ENCODE measurements around the gene KIAA1755.

Gene KIAA1755

GRCh38 chr20:38221119-38221589, 39.4 kb downstream of the KIAA1755 start:
- Histone ChIP-seq H2AFZ (ENCODE audit: low read length) (peak overlapping the region; percentile 66), H3K27me3 (ENCODE audit: insufficient read depth, low read length, poor library complexity, severe bottlenecking) (no peaks in the 10 kb centered on the region), H3K4me2 (ENCODE audit: low read depth, low read length, poor library complexity, severe bottlenecking) (peak overlapping the region; percentile 44), H3K9me2 (replicated peaks; ENCODE audit: low read depth, low read length) (no peaks in the 10 kb centered on the region), H3K9ac (ENCODE audit: low read depth, low read length, poor library complexity, severe bottlenecking) (no peak overlapping the region), H3K4me3 (ENCODE audit: low read length, poor library complexity, severe bottlenecking) (peak overlapping the region; percentile 19), H3K79me2 (ENCODE audit: insufficient read depth, low read length) (no peaks in the 10 kb centered on the region), H3F3A (ENCODE audit: low read depth) (no peaks in the 10 kb centered on the region), H3K4me1 (ENCODE audit: insufficient read depth, low read length, poor library complexity, severe bottlenecking) (no peaks in the 10 kb centered on the region), H3K9me3 (ENCODE audit: insufficient read depth, low read depth, low read length) (no peaks in the 10 kb centered on the region), H4K20me1 (ENCODE audit: insufficient read depth, low read length, poor library complexity, severe bottlenecking) (no peaks in the 10 kb centered on the region), H3K36me3 (ENCODE audit: insufficient read depth, low read length) (no peaks in the 10 kb centered on the region)
- TF ChIP-seq EZH2phosphoT487 (IDR thresholded peaks at IDR 0.05; ENCODE audit: borderline replicate concordance) = no peak
- TF ChIP-seq CTCF (conservative IDR thresholded peaks at IDR 0.05; ENCODE audit: low read length) = peak; percentile 94

GRCh38 chr20:38220587-38221118, 39.9 kb downstream of the KIAA1755 start:
- Histone ChIP-seq H3K27me3 (ENCODE audit: insufficient read depth, low read length, poor library complexity, severe bottlenecking) (no peaks in the 10 kb centered on the region), H3K4me3 (ENCODE audit: low read length, poor library complexity, severe bottlenecking) (peak overlapping the region; percentile 19), H3K9ac (ENCODE audit: low read depth, low read length, poor library complexity, severe bottlenecking) (no peak overlapping the region), H3K4me1 (ENCODE audit: insufficient read depth, low read length, poor library complexity, severe bottlenecking) (no peaks in the 10 kb centered on the region), H3K79me2 (ENCODE audit: insufficient read depth, low read length) (no peaks in the 10 kb centered on the region), H4K20me1 (ENCODE audit: insufficient read depth, low read length, poor library complexity, severe bottlenecking) (no peaks in the 10 kb centered on the region), H3K4me2 (ENCODE audit: low read depth, low read length, poor library complexity, severe bottlenecking) (peak overlapping the region; percentile 44), H3K9me3 (ENCODE audit: insufficient read depth, low read depth, low read length) (no peaks in the 10 kb centered on the region), H2AFZ (ENCODE audit: low read length) (peak overlapping the region; percentile 66), H3F3A (ENCODE audit: low read depth) (no peaks in the 10 kb centered on the region), H3K36me3 (ENCODE audit: insufficient read depth, low read length) (no peaks in the 10 kb centered on the region), H3K9me2 (replicated peaks; ENCODE audit: low read depth, low read length) (no peaks in the 10 kb centered on the region)
- TF ChIP-seq CTCF (conservative IDR thresholded peaks at IDR 0.05; ENCODE audit: low read length) (no peak), EZH2phosphoT487 (IDR thresholded peaks at IDR 0.05; ENCODE audit: borderline replicate concordance) (no peak)

GRCh38 chr20:38219006-38219950, 41.3 kb downstream of the KIAA1755 start:
- H3K9me2 ChIP-seq (replicated peaks; ENCODE audit: low read depth, low read length) = no peaks in the 10 kb centered on the region
- H3K4me2 ChIP-seq (ENCODE audit: low read depth, low read length, poor library complexity, severe bottlenecking) = no peak overlapping the region
- no peaks in the 10 kb centered on the region for H3K36me3 ChIP-seq (ENCODE audit: insufficient read depth, low read length)
- no peaks in the 10 kb centered on the region for H3K9me3 ChIP-seq (ENCODE audit: insufficient read depth, low read depth, low read length)
- H3K4me1 ChIP-seq (ENCODE audit: insufficient read depth, low read length, poor library complexity, severe bottlenecking) = no peaks in the 10 kb centered on the region
- H3F3A ChIP-seq (ENCODE audit: low read depth) = no peaks in the 10 kb centered on the region
- H3K79me2 ChIP-seq (ENCODE audit: insufficient read depth, low read length) = no peaks in the 10 kb centered on the region
- no peak for TF ChIP-seq CTCF (conservative IDR thresholded peaks at IDR 0.05; ENCODE audit: low read length)
- no peak for TF ChIP-seq EZH2phosphoT487 (IDR thresholded peaks at IDR 0.05; ENCODE audit: borderline replicate concordance)
- no peak overlapping the region for H3K9ac ChIP-seq (ENCODE audit: low read depth, low read length, poor library complexity, severe bottlenecking)
- no peaks in the 10 kb centered on the region for H4K20me1 ChIP-seq (ENCODE audit: insufficient read depth, low read length, poor library complexity, severe bottlenecking)
- H3K4me3 ChIP-seq (ENCODE audit: low read length, poor library complexity, severe bottlenecking) = no peak overlapping the region
- H2AFZ ChIP-seq (ENCODE audit: low read length) = no peak overlapping the region
- H3K27me3 ChIP-seq (ENCODE audit: insufficient read depth, low read length, poor library complexity, severe bottlenecking) = no peaks in the 10 kb centered on the region
